Erythroblast (primary cell): ENCODE data around the gene EGFLAM.
"Not testable (repeated sequence)": the region's sequence is repeated elsewhere in the genome, so short reads cannot be mapped to it uniquely, and the experiment has no call there.

Source experiments
- DNase-seq, 2 experiments: peaks; one replicate each; lab custom pipeline; 2025; lab: John Stamatoyannopoulos, UW
- GATA1 ChIP-seq: IDR thresholded peaks from 2 replicates; pipeline ENCODE4 v1.6.1; 2011; ENCODE audit warnings: low read depth, mild to moderate bottlenecking, control low read depth, low read length, moderate library complexity
- POLR2A ChIP-seq: IDR thresholded peaks from 2 replicates; pipeline ENCODE4 v1.6.1; 2011; ENCODE audit warnings: mild to moderate bottlenecking, low read length

Gene EGFLAM

GRCh38 chr5:38383701-38384100 lies 125.3 kb downstream of the EGFLAM start:
- DNase-seq: no peak
- no peak for TF ChIP-seq GATA1
- TF ChIP-seq POLR2A: no peak

- no peak for DNase-seq
- TF ChIP-seq POLR2A (no peak), GATA1 (no peak)
Measured at GRCh38 chr5:38384396-38384795, 126.0 kb downstream of the EGFLAM start.

GRCh38 chr5:38387161-38387560 lies 128.8 kb downstream of the EGFLAM start:
- DNase-seq: no peak
- TF ChIP-seq POLR2A: no peak
- TF ChIP-seq GATA1: no peak

- no peak for DNase-seq
Measured at GRCh38 chr5:38393636-38394035, 135.3 kb downstream of the EGFLAM start.

GRCh38 chr5:38396766-38397165 lies 138.4 kb downstream of the EGFLAM start:
- DNase-seq: no peak
- TF ChIP-seq POLR2A (no peak), GATA1 (no peak)

More at GRCh38 chr5:38393636-38394035, 135.3 kb downstream of the EGFLAM start:
- TF ChIP-seq GATA1 (no peak), POLR2A (no peak)

- TF ChIP-seq POLR2A (no peak), GATA1 (no peak)
- DNase-seq: no peak
Measured at GRCh38 chr5:38400365-38400764, 142.0 kb downstream of the EGFLAM start.

- no peak for TF ChIP-seq GATA1
- TF ChIP-seq POLR2A: no peak
- no peak for DNase-seq
Measured at GRCh38 chr5:38401145-38401544, 142.8 kb downstream of the EGFLAM start.

GRCh38 chr5:38403406-38403805 lies 145.0 kb downstream of the EGFLAM start:
- TF ChIP-seq POLR2A (no peak), GATA1 (no peak)
- no peak for DNase-seq

- DNase-seq: no peak
- no peak for TF ChIP-seq POLR2A
- TF ChIP-seq GATA1: no peak
Measured at GRCh38 chr5:38403877-38404635, 145.7 kb downstream of the EGFLAM start.

- TF ChIP-seq GATA1: no peak
- no peak for TF ChIP-seq POLR2A
- peak in 1 of 2 experiments; percentile 2 for DNase-seq
Measured at GRCh38 chr5:38404667-38405276, 146.4 kb downstream of the EGFLAM start.

GRCh38 chr5:38408446-38409198 lies 150.3 kb downstream of the EGFLAM start:
- no peak for DNase-seq

GRCh38 chr5:38410304-38410990 lies 152.1 kb downstream of the EGFLAM start:
- TF ChIP-seq POLR2A (no peak), GATA1 (no peak)
- no peak for DNase-seq

More at GRCh38 chr5:38408446-38409198, 150.3 kb downstream of the EGFLAM start:
- TF ChIP-seq GATA1: no peak
- no peak for TF ChIP-seq POLR2A

GRCh38 chr5:38413696-38414095 lies 155.3 kb downstream of the EGFLAM start:
- TF ChIP-seq GATA1 (no peak), POLR2A (no peak)
- DNase-seq: no peak

GRCh38 chr5:38414348-38414747 lies 156.0 kb downstream of the EGFLAM start:
- no peak for DNase-seq
- no peak for TF ChIP-seq GATA1
- TF ChIP-seq POLR2A: no peak

- DNase-seq: not testable (repeated sequence)
Measured at GRCh38 chr5:38415772-38416171, 157.4 kb downstream of the EGFLAM start.
